Activated naive CD8-positive, alpha-beta T cell (primary cell): ENCODE measurements around the gene RBM15.

Experiments used
- H3K27ac Mint-ChIP-seq: one replicate; pipeline ENCODE4 v1.8.0; 2021; ENCODE audit warnings: mixed read lengths
- H3K27me3 Mint-ChIP-seq: one replicate; pipeline ENCODE4 v1.8.0; 2021; ENCODE audit warnings: mixed read lengths
- H3K36me3 Mint-ChIP-seq: one replicate; pipeline ENCODE4 v1.8.0; 2021; ENCODE audit warnings: mixed read lengths
- H3K4me1 Mint-ChIP-seq: one replicate; pipeline ENCODE4 v1.8.0; 2021; ENCODE audit warnings: low read depth, mixed read lengths
- H3K4me3 Mint-ChIP-seq: one replicate; pipeline ENCODE4 v1.8.0; 2021; ENCODE audit warnings: mild to moderate bottlenecking, mixed read lengths
- H3K9me3 Mint-ChIP-seq: one replicate; pipeline ENCODE4 v1.8.0; 2021; ENCODE audit warnings: low read depth, mixed read lengths

The RBM15 gene

GRCh38 chr1:110393286-110393685, 54.1 kb downstream of the RBM15 start:
- no peaks in the 10 kb centered on the region for H3K27me3 Mint-ChIP-seq
- no peaks in the 10 kb centered on the region for H3K9me3 Mint-ChIP-seq
- H3K27ac Mint-ChIP-seq, result no peak overlapping the region
- peaks cover 6% of the 10 kb centered on the region for H3K36me3 Mint-ChIP-seq
- peaks cover 2% of the 10 kb centered on the region for H3K4me1 Mint-ChIP-seq
- H3K4me3 Mint-ChIP-seq, result no peak overlapping the region

- Mint-ChIP-seq H3K4me1 (peaks cover 2% of the 10 kb centered on the region), H3K27ac (no peak overlapping the region), H3K9me3 (no peaks in the 10 kb centered on the region), H3K27me3 (no peaks in the 10 kb centered on the region), H3K36me3 (peaks cover 7% of the 10 kb centered on the region), H3K4me3 (no peak overlapping the region)
Measured at GRCh38 chr1:110393691-110394492, 54.7 kb downstream of the RBM15 start.

GRCh38 chr1:110394493-110394820, 55.3 kb downstream of the RBM15 start:
- no peaks in the 10 kb centered on the region for H3K9me3 Mint-ChIP-seq
- no peaks in the 10 kb centered on the region for H3K27me3 Mint-ChIP-seq
- H3K36me3 Mint-ChIP-seq, result peaks cover 7% of the 10 kb centered on the region
- H3K4me1 Mint-ChIP-seq, result peaks cover 2% of the 10 kb centered on the region
- no peak overlapping the region for H3K27ac Mint-ChIP-seq
- no peak overlapping the region for H3K4me3 Mint-ChIP-seq
